DOHH2 (cell line): ENCODE results near the gene ZNF521.

Experiments
- EZH2phosphoT487 ChIP-seq: fragments of 200-600 bp; sonication (generic); IDR thresholded peaks from 2 replicates; pipeline ENCODE4 v1.6.1; 2017; ENCODE audit warnings: borderline replicate concordance, mild to moderate bottlenecking, antibody characterized with exemption, low read length, moderate library complexity, mixed read lengths
- TF ChIP-seq, protein P1 (sequence below): fragments of 200-600 bp; sonication (generic); IDR thresholded peaks from one replicate; pipeline ENCODE4 v1.5.1; 2014; ENCODE audit warnings: antibody characterized with exemption, mild to moderate bottlenecking, low read depth, low read length; ENCODE audit not compliant: poor library complexity, severe bottlenecking

DNA sequence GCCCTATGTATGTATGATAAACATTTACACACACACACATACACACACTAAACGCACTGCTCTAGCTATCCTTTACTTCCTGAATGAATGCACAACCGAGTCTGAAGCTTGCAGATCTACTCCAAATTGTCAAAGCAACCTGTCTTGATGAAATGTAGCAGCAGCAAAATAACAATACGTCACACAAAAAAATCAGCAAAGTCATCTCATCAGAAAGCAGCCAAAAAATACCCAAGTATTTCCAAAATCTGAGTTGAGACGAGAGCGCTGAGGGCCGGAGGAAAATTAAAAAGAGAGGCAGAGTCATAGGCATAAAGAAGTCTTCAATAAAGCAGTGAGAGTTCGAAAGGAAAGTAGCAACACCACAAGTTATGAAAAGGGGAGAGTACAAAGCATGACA is 67.7 kb downstream of the ZNF521 start:
- TF ChIP-seq, protein P1, sequence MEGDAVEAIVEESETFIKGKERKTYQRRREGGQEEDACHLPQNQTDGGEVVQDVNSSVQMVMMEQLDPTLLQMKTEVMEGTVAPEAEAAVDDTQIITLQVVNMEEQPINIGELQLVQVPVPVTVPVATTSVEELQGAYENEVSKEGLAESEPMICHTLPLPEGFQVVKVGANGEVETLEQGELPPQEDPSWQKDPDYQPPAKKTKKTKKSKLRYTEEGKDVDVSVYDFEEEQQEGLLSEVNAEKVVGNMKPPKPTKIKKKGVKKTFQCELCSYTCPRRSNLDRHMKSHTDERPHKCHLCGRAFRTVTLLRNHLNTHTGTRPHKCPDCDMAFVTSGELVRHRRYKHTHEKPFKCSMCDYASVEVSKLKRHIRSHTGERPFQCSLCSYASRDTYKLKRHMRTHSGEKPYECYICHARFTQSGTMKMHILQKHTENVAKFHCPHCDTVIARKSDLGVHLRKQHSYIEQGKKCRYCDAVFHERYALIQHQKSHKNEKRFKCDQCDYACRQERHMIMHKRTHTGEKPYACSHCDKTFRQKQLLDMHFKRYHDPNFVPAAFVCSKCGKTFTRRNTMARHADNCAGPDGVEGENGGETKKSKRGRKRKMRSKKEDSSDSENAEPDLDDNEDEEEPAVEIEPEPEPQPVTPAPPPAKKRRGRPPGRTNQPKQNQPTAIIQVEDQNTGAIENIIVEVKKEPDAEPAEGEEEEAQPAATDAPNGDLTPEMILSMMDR, result no peak
- TF ChIP-seq EZH2phosphoT487, result no peak
